LNCAP (cell line): ENCODE results near the gene ITGAE.

ENCODE experiments used
- CTCF ChIP-seq: fragments of 450-650 bp; IDR thresholded peaks from 2 replicates; pipeline ENCODE4 v1.5.1; 2017; ENCODE audit warnings: mild to moderate bottlenecking

The ITGAE gene

GRCh38 chr17:3768341-3768740 lies 32.6 kb downstream of the ITGAE start:
- TF ChIP-seq CTCF = no peak

- TF ChIP-seq CTCF = no peak
Measured at GRCh38 chr17:3766779-3767178, 34.2 kb downstream of the ITGAE start.

- no peak for TF ChIP-seq CTCF
Measured at GRCh38 chr17:3765981-3766380, 35.0 kb downstream of the ITGAE start.

GRCh38 chr17:3763777-3764170 lies 37.2 kb downstream of the ITGAE start:
- no peak for TF ChIP-seq CTCF

- TF ChIP-seq CTCF = no peak
Measured at GRCh38 chr17:3762922-3763776, 37.8 kb downstream of the ITGAE start.

- TF ChIP-seq CTCF = no peak
Measured at GRCh38 chr17:3761918-3762380, 39.0 kb downstream of the ITGAE start.

GRCh38 chr17:3761036-3761917 lies 39.7 kb downstream of the ITGAE start:
- no peak for TF ChIP-seq CTCF
